DMS79 (cell line): ENCODE measurements around the gene KLHL11.
"Not testable (repeated sequence)": the region's sequence is repeated elsewhere in the genome, so short reads cannot be mapped to it uniquely, and the experiment has no call there.

Experiments used
- DNase-seq: peaks from one replicate; lab custom pipeline; 2025; lab: John Stamatoyannopoulos, UW

The KLHL11 gene

GRCh38 chr17:41888332-41888965 lies 23.2 kb upstream of the KLHL11 start:
- DNase-seq, result no peak

- DNase-seq, result no peak
Observed at GRCh38 chr17:41885733-41886132, 20.5 kb upstream of the KLHL11 start.

GRCh38 chr17:41882756-41883155 lies 17.5 kb upstream of the KLHL11 start:
- DNase-seq, result no peak

DNA sequence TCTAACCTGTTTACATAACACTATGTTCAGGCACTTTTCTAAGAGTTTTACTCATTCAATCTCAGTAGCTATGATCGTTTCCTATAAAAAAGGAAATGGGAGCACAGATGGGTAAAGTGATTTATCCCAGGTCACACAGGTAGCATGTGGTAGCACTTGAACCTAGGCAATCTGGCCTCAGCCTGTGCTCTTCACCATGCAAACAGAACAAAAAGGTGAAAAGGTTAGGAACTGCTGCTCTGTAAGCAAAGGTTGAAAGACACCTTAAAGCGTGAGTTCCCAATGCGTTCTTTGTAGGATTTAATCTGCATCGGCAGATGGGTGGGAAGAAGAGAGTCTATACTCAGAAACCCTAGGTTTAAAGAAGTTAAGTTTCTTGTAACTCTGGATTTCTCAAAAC lies 14.9 kb upstream of the KLHL11 start:
- no peak for DNase-seq

DNA sequence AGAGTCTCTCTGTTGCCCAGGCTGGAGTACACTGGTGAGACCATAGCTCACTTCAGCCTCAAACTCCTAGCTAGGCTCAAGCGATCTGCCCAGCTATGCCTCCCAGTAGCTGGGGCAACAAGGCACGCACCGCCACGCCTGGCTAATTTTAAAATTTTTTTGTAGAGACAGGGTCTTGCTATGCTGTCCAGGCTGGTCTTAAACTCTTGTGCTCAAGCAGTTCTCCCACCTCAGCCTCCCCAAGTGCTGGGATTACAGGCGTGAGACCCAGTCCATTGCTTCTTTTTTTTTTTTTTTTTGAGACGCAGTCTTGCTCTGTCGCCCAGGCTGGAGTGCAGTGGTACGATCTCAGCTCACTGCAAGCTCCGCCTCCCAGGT lies 9.1 kb upstream of the KLHL11 start:
- DNase-seq, result not testable (repeated sequence)

- DNase-seq, result no peak
Observed at GRCh38 chr17:41873559-41874292, 8.5 kb upstream of the KLHL11 start.

- no peak for DNase-seq
Observed at GRCh38 chr17:41871789-41872188, 6.6 kb upstream of the KLHL11 start.

- no peak for DNase-seq
Observed at GRCh38 chr17:41870627-41871026, 5.4 kb upstream of the KLHL11 start.

DNA sequence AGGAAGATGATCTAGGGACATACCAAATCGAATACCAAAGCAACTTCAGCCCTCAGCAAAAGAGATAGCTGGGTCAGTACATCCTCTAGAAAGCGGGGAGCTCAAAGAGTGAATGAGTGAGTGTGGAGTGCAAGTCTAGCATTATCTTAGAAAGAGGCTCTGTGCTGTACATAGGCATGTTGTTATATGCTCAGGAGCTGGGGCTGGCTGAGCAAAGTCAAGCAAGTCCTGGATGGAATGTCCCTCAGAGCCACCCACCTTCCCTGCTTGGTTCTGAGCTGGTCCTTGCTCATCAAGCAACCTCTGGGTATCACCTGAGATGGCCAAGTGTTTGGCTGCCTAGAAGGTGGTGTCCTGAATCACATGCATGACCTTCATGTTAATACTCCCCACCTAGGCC lies 4.9 kb upstream of the KLHL11 start:
- no peak for DNase-seq

GRCh38 chr17:41869426-41869825 lies 4.2 kb upstream of the KLHL11 start:
- DNase-seq, result no peak

GRCh38 chr17:41868568-41868967 lies 3.3 kb upstream of the KLHL11 start:
- DNase-seq, result no peak

DNA sequence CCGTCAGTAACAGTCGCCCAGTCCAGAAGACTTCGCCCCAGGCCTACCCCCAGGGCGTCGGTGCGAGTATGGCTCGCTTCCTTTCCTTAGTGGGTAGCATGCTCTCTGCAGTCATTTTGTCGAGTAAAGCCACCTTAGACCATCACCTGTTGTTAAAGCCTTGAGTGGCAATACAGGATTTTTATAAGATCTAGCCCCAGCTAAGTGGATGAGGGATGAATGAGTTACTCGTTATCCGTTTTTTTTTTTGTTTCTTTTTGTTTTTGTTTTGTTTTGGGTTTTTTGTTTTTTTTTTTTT lies 322 bp upstream of the KLHL11 start:
- no peak for DNase-seq

- no peak for DNase-seq
Observed at GRCh38 chr17:41864498-41864835, 756 bp downstream of the KLHL11 start.

- DNase-seq, result no peak
Observed at GRCh38 chr17:41863074-41863848, 2.0 kb downstream of the KLHL11 start.

DNA sequence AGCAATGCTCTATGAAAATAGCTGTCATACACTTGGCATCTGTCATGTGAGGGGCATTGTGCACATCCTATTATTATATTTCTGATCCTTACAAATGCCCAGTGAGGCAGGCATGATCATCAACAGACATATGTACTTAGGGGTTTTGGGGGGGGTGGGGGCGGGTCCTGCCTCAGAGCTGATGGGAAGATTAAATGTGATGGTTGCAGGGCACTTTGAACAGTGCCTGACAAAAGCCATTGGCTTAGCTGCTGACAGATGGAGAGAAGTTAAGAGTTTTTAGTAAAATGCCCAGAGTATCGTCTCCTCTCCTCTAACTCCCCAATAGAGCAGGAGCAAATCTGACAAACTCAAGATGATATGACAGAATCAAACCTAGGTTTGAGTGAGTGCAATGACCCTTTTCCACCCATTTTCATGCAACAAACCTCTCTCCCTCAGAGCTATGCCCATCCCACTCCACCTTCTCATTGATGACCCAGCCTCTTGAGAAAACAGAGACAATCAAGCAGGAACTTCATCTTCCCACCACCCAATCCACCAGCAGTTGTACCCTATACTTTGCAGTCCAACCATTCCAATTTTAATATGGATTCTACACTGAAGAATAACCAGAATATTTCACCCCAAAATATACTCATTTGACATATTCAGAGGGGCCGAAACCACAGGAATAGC lies 4.8 kb downstream of the KLHL11 start:
- no peak for DNase-seq

DNA sequence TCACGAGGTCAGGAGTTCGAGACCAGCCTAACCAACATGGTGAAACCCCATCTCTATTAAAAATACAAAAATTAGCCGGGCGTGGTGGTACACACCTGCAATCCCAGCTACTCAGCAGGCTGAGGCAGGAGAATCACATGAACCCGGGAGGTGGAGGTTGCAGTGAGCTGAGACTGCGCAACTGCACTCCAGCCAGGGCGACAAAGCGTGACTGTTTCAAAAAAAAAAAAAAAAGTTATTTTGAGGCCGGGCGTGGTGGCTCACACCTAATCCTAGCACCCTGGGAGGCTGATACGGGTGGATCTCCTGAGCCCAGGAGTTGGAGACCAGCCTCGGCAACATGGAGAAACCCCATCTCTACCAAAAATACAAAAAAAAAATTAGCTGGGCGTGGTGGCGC lies 13.8 kb downstream of the KLHL11 start:
- not testable (repeated sequence) for DNase-seq

DNA sequence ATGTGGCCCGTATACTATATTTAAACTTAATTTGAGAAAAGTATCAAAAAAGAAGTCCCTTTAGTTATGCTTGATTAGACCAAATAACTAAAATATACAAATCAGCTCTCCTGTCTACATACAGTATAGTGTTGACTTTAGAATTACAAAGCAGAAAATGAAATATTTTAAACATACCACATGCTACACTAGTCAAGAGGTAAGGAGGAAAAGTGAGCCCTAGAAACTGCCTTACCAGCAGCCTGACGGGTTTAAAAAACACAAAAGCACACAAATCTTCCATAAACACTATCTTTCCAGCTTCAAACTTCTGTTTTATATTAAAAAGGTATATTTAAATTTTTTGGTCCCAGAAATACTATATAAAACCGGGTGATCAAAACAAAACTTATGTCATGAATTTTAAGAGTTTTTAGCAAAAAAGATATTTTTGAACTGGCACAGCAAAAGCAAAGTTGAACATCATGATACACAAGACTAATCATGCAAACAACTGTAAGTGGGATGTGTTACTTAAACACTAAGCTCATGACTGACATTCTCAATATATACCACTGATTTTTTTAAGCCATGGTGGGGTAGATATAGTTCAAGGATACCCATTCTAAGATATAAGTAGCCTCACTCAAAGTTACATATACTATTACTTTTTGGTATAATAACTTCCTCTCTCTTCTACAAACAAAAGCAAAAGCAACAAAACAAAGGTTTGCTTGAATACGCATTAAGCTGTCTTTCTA lies 15.8 kb downstream of the KLHL11 start:
- no peak for DNase-seq

- no peak for DNase-seq
Observed at GRCh38 chr17:41848788-41849187, 16.4 kb downstream of the KLHL11 start.

DNA sequence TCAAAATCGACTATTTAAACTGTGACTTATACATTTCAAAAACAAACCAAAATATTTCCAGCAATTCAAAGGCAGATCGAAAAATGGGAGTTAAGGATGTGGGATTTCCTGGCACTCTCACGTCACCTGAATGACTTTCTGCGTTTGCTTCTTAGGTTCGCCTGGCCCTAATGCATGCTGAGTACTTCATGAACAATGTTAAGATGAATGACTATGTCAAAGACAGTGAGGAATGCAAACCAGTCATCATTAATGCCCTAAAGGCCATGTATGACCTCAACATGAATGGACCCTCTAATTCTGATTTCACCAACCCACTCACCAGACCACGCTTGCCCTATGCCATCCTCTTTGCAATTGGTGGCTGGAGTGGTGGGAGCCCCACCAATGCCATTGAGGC lies 20.3 kb downstream of the KLHL11 start:
- no peak for DNase-seq

- not testable (repeated sequence) for DNase-seq
Observed at GRCh38 chr17:41840781-41841180, 24.4 kb downstream of the KLHL11 start.

- DNase-seq, result not testable (repeated sequence)
Observed at GRCh38 chr17:41839448-41839847, 25.8 kb downstream of the KLHL11 start.
